ENCODE measurements around the gene FAM120A. TPM values are rescaled to one million over a fixed set of nuclear protein-coding genes. Genes with fewer than 3 reads are reported as not detected.

Gene FAM120A
- total RNA-seq (2011; cell fraction: chromatin; rRNA removed; ENCODE audit: low replicate concordance) = 111 and 132 TPM in 2 replicates
- total RNA-seq (2011; cell fraction: nucleolus; rRNA removed) = 71.4 and 76.6 TPM in 2 replicates
- total RNA-seq (2011; cell fraction: nucleoplasm; rRNA removed) = 75.8 and 80.5 TPM in 2 replicates
- total RNA-seq (2014; rRNA removed) (42.2 and 56.2 TPM in 2 replicates), total RNA-seq (2014; rRNA removed; fragmentation: Illumina TruSeq; extraction: Trizol) (38.9 and 41.0 TPM in 2 replicates), total RNA-seq (2015; rRNA removed; fragmentation: Illumina TruSeq; extraction: Trizol) (59.5 and 62.1 TPM in 2 replicates), total RNA-seq (2021) (71.0 and 72.6 TPM in 2 replicates), polyA plus RNA-seq (2011; rRNA removed) (50.4 and 52.3 TPM in 2 replicates), polyA plus RNA-seq (2014; fragmentation: Illumina TruSeq; extraction: Trizol) (60.3 and 69.6 TPM in 2 replicates), polyA plus RNA-seq (2014; fragmentation: Nextera tagmentation; extraction: Ambion mirVana) (10 to 100 TPM in 1 of 2 experiments, 1 to 10 TPM in 1; 8.7 to 10.3 TPM), polyA plus RNA-seq (2014; rRNA removed) (34.4 and 47.6 TPM in 2 replicates), polyA minus RNA-seq (2011; rRNA and poly(A)+ RNA removed) (105 and 107 TPM in 2 replicates), Bru-seq, nascent RNA (percentile 91 among the genes with signal in this experiment), BruChase-seq, experiment 1, labeled RNA remaining after a 2-hour chase (percentile 92 among the genes with signal in this experiment), BruChase-seq, experiment 2, labeled RNA remaining after a 6-hour chase (percentile 91 among the genes with signal in this experiment)
- 34.5 and 41.7 TPM in 2 replicates for polyA plus RNA-seq (2011; cell fraction: cytosol; rRNA removed)
- polyA plus RNA-seq (2011; cell fraction: nucleus; rRNA removed) = 56.2 and 77.0 TPM in 2 replicates
- 40.3 and 51.8 TPM in 2 replicates for polyA plus RNA-seq (2012)
- polyA minus RNA-seq (2011; cell fraction: cytosol; rRNA and poly(A)+ RNA removed) = 89.4 and 94.9 TPM in 2 replicates
- polyA minus RNA-seq (2011; cell fraction: nucleus; rRNA and poly(A)+ RNA removed) = 102 and 127 TPM in 2 replicates
- long read RNA-seq, experiment 1, full-length matches to known transcripts = 8 of 187 reads
- long read RNA-seq, experiment 1, partial matches to known transcripts = 145 of 187 reads
- long read RNA-seq, experiment 1, other reads (novel, unspliced or antisense) = 34 of 187 reads
- long read RNA-seq, experiment 2, full-length matches to known transcripts = 3 of 74 reads
- long read RNA-seq, experiment 2, partial matches to known transcripts = 4 of 74 reads
- long read RNA-seq, experiment 2, other reads (novel, unspliced or antisense) = 67 of 74 reads
- long read RNA-seq, experiment 3, full-length matches to known transcripts = 2 of 12 reads
- long read RNA-seq, experiment 3, partial matches to known transcripts = 8 of 12 reads
- long read RNA-seq, experiment 3, other reads (novel, unspliced or antisense) = 2 of 12 reads

GRCh38 chr9:93450945-93451815 lies at the start of gene FAM120A:
Gene FAM120A (plus strand): TSS chr9:93451685. CDS start chr9:93451916, 231 bp downstream.
- H3K4me2 ChIP-seq (ENCODE audit: insufficient read depth, low read length) = peak within 1 kb of the TSS; percentile 97
- H3K4me1 ChIP-seq (replicated peaks in 1 of 2; ENCODE audit: control insufficient read depth in 2 of 2, insufficient read depth in 2 of 2, low read length in 2 of 2) = peaks cover 12 to 13% of the 10 kb centered on the region in 2 experiments; a peak in 4 of 5 replicates
- ChIA-PET CTCF (ENCODE audit: low intra/inter-chr PET ratio) (no interaction called here), POLR2A (interaction anchor here (0.5 to 3.8 kb wide), 10 partner anchors 9 to 1195 kb away, joined by 3 to 53 read pairs (median 3); no protein-coding TSS in a partner anchor)
- no peak for FAIRE-seq
- H3K9ac ChIP-seq (ENCODE audit: insufficient read depth in 1 of 2, low read depth in 2 of 2, low read length in 2 of 2) = peak within 1 kb of the TSS; percentile 76 to 97
- H3K9me1 ChIP-seq (ENCODE audit: control insufficient read depth, insufficient read depth, low read length) = no peaks in the 10 kb centered on the region
- H2AFZ ChIP-seq (ENCODE audit: low read depth, low read length) = peak within 1 kb of the TSS; percentile 81
- peak; percentile 77 for ATAC-seq
- peak within 1 kb of the TSS; percentile 89 for H3K27ac ChIP-seq (ENCODE audit: extremely low read depth, low read depth, low read length)
- peak within 1 kb of the TSS; percentile 81 for H3K4me3 ChIP-seq
- H3K36me3 ChIP-seq (ENCODE audit: control insufficient read depth, insufficient read depth, low read length) = peaks cover 57% of the 10 kb centered on the region
- peaks cover 69% of the 10 kb centered on the region for H3K79me2 ChIP-seq (ENCODE audit: control insufficient read depth, insufficient read depth, low read length)
- in situ Hi-C loops (cut with MboI) = no loop called here
- no peaks in the 10 kb centered on the region for H3K9me3 ChIP-seq (replicated peaks; ENCODE audit: control insufficient read depth, insufficient read depth, low read depth, low read length)
- 2% methylated on average over 31 of the region's 100 CpGs for WGBS (ENCODE audit: insufficient coverage, low coverage, missing lambda C conversion rate)
- H4K20me1 ChIP-seq (replicated peaks; ENCODE audit: control insufficient read depth, insufficient read depth, low read length) = 0 out of 2 replicates have a peak, but pooled peaks cover 7% of the 10 kb centered on the region
- DNase-seq (ENCODE audit: extremely low read depth in 1 of 4, low spot score in 3 of 4) = peak; percentile 81 to 85 (median 84)
- intact Hi-C loops (cut with micrococcal nuclease) = no loop called here
- no peaks in the 10 kb centered on the region for H3K27me3 ChIP-seq (ENCODE audit: control insufficient read depth in 2 of 2, insufficient read depth in 2 of 2, low read length in 2 of 2)
- BruUV-seq (replicated peaks) = no TSS peak
- no peak for TF ChIP-seq HNRNPK (IDR thresholded peaks at IDR 0.05; ENCODE audit: low read depth, low read length, poor library complexity, severe bottlenecking)
- 0 out of 2 replicates have a peak, but pooled peaks have one; percentile 37 for TF ChIP-seq ETV5 (CRISPR knock-in tag; IDR thresholded peaks at IDR 0.05; ENCODE audit: low read depth)
- peak; percentile 60 for TF ChIP-seq RBBP5 (IDR thresholded peaks at IDR 0.05; ENCODE audit: borderline replicate concordance, insufficient read depth, low read length, poor library complexity, severe bottlenecking)
- no peak for TF ChIP-seq ZNF263 (CRISPR knock-in tag; IDR thresholded peaks at IDR 0.05; ENCODE audit: borderline replicate concordance)
- TF ChIP-seq CREM (IDR thresholded peaks at IDR 0.05; ENCODE audit: low read depth) = 0 out of 2 replicates have a peak, but pooled peaks have one; percentile 26
- TF ChIP-seq DEAF1 (CRISPR knock-in tag; IDR thresholded peaks at IDR 0.05) = no peak
- 0 out of 2 replicates have a peak, but pooled peaks have one; percentile 18 for TF ChIP-seq ZNF24 (IDR thresholded peaks at IDR 0.05)
- TF ChIP-seq CHCHD3 (CRISPR knock-in tag; IDR thresholded peaks at IDR 0.05) = no peak
- peak; percentile 47 for TF ChIP-seq GABPB1 (CRISPR knock-in tag; IDR thresholded peaks at IDR 0.05)
- 0 out of 2 replicates have a peak, but pooled peaks have one; percentile 38 for TF ChIP-seq ZNF511 (CRISPR knock-in tag; IDR thresholded peaks at IDR 0.05)
- 0 out of 2 replicates have a peak, but pooled peaks have one; percentile 51 for TF ChIP-seq DMBX1 (CRISPR knock-in tag; IDR thresholded peaks at IDR 0.05; ENCODE audit: borderline replicate concordance)
